Eye (tissue), 1 donor: Measurements from ENCODE around the gene PTGDR2.

ENCODE experiments used
- DNase-seq: peaks from one replicate; pipeline ENCODE4 v3.0.0-alpha.2; 2015

Gene PTGDR2

GRCh38 chr11:60803273-60803936 is 52.3 kb downstream of the PTGDR2 start:
- DNase-seq, result no peak

GRCh38 chr11:60801194-60801593 is 54.6 kb downstream of the PTGDR2 start:
- DNase-seq, result no peak
